ENCODE results near the gene TAF6.

TAF6 gene

DNA sequence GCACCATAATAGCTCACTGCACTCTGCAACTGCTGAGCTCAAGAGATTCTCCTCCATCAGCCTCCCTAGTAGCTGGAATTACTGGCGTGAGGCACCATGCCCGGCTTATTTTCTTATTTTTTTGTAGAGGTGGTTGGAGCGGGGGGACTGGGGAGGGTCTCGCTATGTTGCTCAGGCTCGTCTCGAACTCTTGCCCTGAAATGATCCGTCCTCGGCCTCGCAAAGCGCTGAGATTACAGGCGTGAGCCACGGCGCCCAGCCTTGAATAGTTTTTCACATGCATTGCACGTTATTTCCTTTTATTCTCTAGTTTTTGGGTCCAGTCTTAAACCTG, 29.0 kb upstream of the TAF6 start (continued):
- TF ChIP-seq, protein P1, sequence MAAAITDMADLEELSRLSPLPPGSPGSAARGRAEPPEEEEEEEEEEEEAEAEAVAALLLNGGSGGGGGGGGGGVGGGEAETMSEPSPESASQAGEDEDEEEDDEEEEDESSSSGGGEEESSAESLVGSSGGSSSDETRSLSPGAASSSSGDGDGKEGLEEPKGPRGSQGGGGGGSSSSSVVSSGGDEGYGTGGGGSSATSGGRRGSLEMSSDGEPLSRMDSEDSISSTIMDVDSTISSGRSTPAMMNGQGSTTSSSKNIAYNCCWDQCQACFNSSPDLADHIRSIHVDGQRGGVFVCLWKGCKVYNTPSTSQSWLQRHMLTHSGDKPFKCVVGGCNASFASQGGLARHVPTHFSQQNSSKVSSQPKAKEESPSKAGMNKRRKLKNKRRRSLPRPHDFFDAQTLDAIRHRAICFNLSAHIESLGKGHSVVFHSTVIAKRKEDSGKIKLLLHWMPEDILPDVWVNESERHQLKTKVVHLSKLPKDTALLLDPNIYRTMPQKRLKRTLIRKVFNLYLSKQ (tag by site-specific recombination; IDR thresholded peaks at IDR 0.05; ENCODE audit: borderline replicate concordance), result no peak
- TF ChIP-seq ZNF2 (tag by site-specific recombination; IDR thresholded peaks at IDR 0.05), result 0 out of 2 replicates have a peak, but pooled peaks have one; percentile 27
- TF ChIP-seq, protein P2, sequence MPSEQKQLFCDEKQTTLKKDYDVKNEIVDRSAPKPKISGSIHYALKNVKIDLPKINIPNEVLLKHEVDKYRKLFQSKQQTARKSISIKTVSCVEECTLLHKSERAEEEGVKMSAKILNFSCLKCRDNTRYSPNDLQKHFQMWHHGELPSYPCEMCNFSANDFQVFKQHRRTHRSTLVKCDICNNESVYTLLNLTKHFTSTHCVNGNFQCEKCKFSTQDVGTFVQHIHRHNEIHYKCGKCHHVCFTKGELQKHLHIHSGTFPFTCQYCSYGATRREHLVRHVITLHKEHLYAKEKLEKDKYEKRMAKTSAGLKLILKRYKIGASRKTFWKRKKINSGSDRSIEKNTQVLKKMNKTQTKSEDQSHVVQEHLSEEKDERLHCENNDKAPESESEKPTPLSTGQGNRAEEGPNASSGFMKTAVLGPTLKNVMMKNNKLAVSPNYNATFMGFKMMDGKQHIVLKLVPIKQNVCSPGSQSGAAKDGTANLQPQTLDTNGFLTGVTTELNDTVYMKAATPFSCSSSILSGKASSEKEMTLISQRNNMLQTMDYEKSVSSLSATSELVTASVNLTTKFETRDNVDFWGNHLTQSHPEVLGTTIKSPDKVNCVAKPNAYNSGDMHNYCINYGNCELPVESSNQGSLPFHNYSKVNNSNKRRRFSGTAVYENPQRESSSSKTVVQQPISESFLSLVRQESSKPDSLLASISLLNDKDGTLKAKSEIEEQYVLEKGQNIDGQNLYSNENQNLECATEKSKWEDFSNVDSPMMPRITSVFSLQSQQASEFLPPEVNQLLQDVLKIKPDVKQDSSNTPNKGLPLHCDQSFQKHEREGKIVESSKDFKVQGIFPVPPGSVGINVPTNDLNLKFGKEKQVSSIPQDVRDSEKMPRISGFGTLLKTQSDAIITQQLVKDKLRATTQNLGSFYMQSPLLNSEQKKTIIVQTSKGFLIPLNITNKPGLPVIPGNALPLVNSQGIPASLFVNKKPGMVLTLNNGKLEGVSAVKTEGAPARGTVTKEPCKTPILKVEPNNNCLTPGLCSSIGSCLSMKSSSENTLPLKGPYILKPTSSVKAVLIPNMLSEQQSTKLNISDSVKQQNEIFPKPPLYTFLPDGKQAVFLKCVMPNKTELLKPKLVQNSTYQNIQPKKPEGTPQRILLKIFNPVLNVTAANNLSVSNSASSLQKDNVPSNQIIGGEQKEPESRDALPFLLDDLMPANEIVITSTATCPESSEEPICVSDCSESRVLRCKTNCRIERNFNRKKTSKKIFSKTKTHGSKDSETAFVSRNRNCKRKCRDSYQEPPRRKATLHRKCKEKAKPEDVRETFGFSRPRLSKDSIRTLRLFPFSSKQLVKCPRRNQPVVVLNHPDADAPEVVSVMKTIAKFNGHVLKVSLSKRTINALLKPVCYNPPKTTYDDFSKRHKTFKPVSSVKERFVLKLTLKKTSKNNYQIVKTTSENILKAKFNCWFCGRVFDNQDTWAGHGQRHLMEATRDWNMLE (tag by site-specific recombination; conservative IDR thresholded peaks at IDR 0.05; ENCODE audit: low read depth), result 0 out of 2 replicates have a peak, but pooled peaks have one; percentile 16
- no peak for TF ChIP-seq FEZF1 (tag by site-specific recombination; IDR thresholded peaks at IDR 0.05)
- TF ChIP-seq HOXD13 (CRISPR knock-in tag; IDR thresholded peaks at IDR 0.05; ENCODE audit: borderline replicate concordance), result no peak
- no peak for TF ChIP-seq ZNF157 (tag by site-specific recombination; IDR thresholded peaks at IDR 0.05)
- TF ChIP-seq KLF1 (tag by site-specific recombination; IDR thresholded peaks at IDR 0.05), result peak; percentile 47; the same call in 1 of the 2 replicates
- TF ChIP-seq, protein P3, sequence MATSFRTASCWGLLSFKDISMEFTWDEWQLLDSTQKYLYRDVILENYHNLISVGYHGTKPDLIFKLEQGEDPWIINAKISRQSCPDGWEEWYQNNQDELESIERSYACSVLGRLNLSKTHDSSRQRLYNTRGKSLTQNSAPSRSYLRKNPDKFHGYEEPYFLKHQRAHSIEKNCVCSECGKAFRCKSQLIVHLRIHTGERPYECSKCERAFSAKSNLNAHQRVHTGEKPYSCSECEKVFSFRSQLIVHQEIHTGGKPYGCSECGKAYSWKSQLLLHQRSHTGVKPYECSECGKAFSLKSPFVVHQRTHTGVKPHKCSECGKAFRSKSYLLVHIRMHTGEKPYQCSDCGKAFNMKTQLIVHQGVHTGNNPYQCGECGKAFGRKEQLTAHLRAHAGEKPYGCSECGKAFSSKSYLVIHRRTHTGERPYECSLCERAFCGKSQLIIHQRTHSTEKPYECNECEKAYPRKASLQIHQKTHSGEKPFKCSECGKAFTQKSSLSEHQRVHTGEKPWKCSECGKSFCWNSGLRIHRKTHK (tag by site-specific recombination; IDR thresholded peaks at IDR 0.05), result no peak
- no peak for TF ChIP-seq ZNF549 (tag by site-specific recombination; IDR thresholded peaks at IDR 0.05)
- no peak for TF ChIP-seq ZNF830 (tag by site-specific recombination; IDR thresholded peaks at IDR 0.05; ENCODE audit: low read depth)
- TF ChIP-seq ZBTB8A (tag by site-specific recombination; IDR thresholded peaks at IDR 0.05), result 0 out of 2 replicates have a peak, but pooled peaks have one; percentile 35
- peak; percentile 53; the same call in 1 of the 2 replicates for TF ChIP-seq GFI1B (tag by site-specific recombination; IDR thresholded peaks at IDR 0.05)
- TF ChIP-seq IKZF3 (tag by site-specific recombination; IDR thresholded peaks at IDR 0.05), result no peak
- no peak for TF ChIP-seq ZNF23 (tag by site-specific recombination; IDR thresholded peaks at IDR 0.05; ENCODE audit: borderline replicate concordance)
- TF ChIP-seq ZNF423 (tag by site-specific recombination; IDR thresholded peaks at IDR 0.05), result no peak
- no peak for TF ChIP-seq ZNF701 (tag by site-specific recombination; IDR thresholded peaks at IDR 0.05)
- TF ChIP-seq, protein P4, sequence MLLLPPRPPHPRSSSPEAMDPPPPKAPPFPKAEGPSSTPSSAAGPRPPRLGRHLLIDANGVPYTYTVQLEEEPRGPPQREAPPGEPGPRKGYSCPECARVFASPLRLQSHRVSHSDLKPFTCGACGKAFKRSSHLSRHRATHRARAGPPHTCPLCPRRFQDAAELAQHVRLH (tag by site-specific recombination; IDR thresholded peaks at IDR 0.05), result 0 out of 2 replicates have a peak, but pooled peaks have one; percentile 8
- no peak for TF ChIP-seq ZNF223 (tag by site-specific recombination; IDR thresholded peaks at IDR 0.05)
- TF ChIP-seq, protein P5, sequence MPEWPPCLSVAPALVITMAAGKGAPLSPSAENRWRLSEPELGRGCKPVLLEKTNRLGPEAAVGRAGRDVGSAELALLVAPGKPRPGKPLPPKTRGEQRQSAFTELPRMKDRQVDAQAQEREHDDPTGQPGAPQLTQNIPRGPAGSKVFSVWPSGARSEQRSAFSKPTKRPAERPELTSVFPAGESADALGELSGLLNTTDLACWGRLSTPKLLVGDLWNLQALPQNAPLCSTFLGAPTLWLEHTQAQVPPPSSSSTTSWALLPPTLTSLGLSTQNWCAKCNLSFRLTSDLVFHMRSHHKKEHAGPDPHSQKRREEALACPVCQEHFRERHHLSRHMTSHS (tag by site-specific recombination; IDR thresholded peaks at IDR 0.05), result no peak
- TF ChIP-seq, protein P6, sequence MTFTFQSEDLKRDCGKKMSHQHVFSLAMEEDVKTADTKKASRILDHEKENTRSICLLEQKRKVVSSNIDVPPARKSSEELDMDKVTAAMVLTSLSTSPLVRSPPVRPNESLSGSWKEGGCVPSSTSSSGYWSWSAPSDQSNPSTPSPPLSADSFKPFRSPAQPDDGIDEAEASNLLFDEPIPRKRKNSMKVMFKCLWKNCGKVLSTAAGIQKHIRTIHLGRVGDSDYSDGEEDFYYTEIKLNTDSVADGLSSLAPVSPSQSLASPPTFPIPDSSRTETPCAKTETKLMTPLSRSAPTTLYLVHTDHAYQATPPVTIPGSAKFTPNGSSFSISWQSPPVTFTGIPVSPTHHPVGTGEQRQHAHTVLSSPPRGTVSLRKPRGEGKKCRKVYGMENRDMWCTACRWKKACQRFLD (tag by site-specific recombination; IDR thresholded peaks at IDR 0.05), result no peak
- 0 out of 2 replicates have a peak, but pooled peaks have one; percentile 13 for TF ChIP-seq SP7 (tag by site-specific recombination; IDR thresholded peaks at IDR 0.05)
- TF ChIP-seq ZNF416 (tag by site-specific recombination; IDR thresholded peaks at IDR 0.05), result no peak
- TF ChIP-seq, protein P7, sequence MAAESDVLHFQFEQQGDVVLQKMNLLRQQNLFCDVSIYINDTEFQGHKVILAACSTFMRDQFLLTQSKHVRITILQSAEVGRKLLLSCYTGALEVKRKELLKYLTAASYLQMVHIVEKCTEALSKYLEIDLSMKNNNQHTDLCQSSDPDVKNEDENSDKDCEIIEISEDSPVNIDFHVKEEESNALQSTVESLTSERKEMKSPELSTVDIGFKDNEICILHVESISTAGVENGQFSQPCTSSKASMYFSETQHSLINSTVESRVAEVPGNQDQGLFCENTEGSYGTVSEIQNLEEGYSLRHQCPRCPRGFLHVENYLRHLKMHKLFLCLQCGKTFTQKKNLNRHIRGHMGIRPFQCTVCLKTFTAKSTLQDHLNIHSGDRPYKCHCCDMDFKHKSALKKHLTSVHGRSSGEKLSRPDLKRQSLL (tag by site-specific recombination; IDR thresholded peaks at IDR 0.05), result no peak
- TF ChIP-seq, protein P8, sequence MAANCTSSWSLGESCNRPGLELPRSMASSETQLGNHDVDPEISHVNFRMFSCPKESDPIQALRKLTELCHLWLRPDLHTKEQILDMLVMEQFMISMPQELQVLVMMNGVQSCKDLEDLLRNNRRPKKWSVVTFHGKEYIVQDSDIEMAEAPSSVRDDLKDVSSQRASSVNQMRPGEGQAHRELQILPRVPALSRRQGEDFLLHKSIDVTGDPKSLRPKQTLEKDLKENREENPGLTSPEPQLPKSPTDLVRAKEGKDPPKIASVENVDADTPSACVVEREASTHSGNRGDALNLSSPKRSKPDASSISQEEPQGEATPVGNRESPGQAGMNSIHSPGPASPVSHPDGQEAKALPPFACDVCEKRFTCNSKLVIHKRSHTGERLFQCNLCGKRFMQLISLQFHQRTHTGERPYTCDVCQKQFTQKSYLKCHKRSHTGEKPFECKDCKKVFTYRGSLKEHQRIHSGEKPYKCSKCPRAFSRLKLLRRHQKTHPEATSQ (tag by site-specific recombination; IDR thresholded peaks at IDR 0.05), result 0 out of 2 replicates have a peak, but pooled peaks have one; percentile 50
- TF ChIP-seq ZNF433 (tag by site-specific recombination; IDR thresholded peaks at IDR 0.05; ENCODE audit: low read depth), result no peak

All from HEK293 (cell line).